ENCODE data around the gene CLDN6. TPM values are rescaled to one million over a fixed set of nuclear protein-coding genes. Genes with fewer than 3 reads are reported as not detected.

The CLDN6 gene
- total and polyA plus RNA-seq, 2 experiments from 2014 or later = 0.33 TPM; not detected in 1

- no peaks in the 10 kb centered on the region for H3F3A ChIP-seq (ENCODE audit: insufficient read depth)
- no peaks in the 10 kb centered on the region for H4K20me1 ChIP-seq (ENCODE audit: insufficient read depth)
- H3K27ac ChIP-seq = no peak overlapping the region
- H3K4me1 ChIP-seq (ENCODE audit: insufficient read depth) = no peaks in the 10 kb centered on the region
- peaks cover 45% of the 10 kb centered on the region for H3K27me3 ChIP-seq (replicated peaks; ENCODE audit: insufficient read depth)
- H3K79me2 ChIP-seq (ENCODE audit: insufficient read depth) = no peaks in the 10 kb centered on the region
- no peak for DNase-seq
- in situ Hi-C loops (cut with MboI) = no loop called here
- no peaks in the 10 kb centered on the region for H3K9me2 ChIP-seq (ENCODE audit: insufficient read depth)
- no peak overlapping the region for H3K4me3 ChIP-seq
- H3K9ac ChIP-seq = no peak overlapping the region
- no peaks in the 10 kb centered on the region for H3K36me3 ChIP-seq (ENCODE audit: low read depth)
- TF ChIP-seq EZH2 (IDR thresholded peaks at IDR 0.05; ENCODE audit: insufficient read depth, poor library complexity, severe bottlenecking) = no peak
- no peak for TF ChIP-seq EZH2phosphoT487 (IDR thresholded peaks at IDR 0.05; ENCODE audit: insufficient read depth, low read depth)
- WGBS, 2 experiments (ENCODE audit: low coverage in 1 of 2, low lambda C conversion rate in 2 of 2, missing lambda C conversion rate in 2 of 2) = 47 to 57% methylated on average over 15 to 33 of the region's 33 CpGs
- H3K4me2 ChIP-seq (ENCODE audit: unreplicated experiment) = no peak overlapping the region
- H2AFZ ChIP-seq = no peak overlapping the region
- no peaks in the 10 kb centered on the region for H3K9me3 ChIP-seq (ENCODE audit: low read depth)
Measured at GRCh38 chr16:2967721-2968161, 50.2 kb downstream of the CLDN6 start.

- no peaks in the 10 kb centered on the region for H3F3A ChIP-seq (ENCODE audit: insufficient read depth)
- no peaks in the 10 kb centered on the region for H4K20me1 ChIP-seq (ENCODE audit: insufficient read depth)
- H3K79me2 ChIP-seq (ENCODE audit: insufficient read depth) = no peaks in the 10 kb centered on the region
- no peaks in the 10 kb centered on the region for H3K9me3 ChIP-seq (ENCODE audit: low read depth)
- H3K9ac ChIP-seq = no peak overlapping the region
- H3K27ac ChIP-seq = no peak overlapping the region
- H3K4me3 ChIP-seq = no peak overlapping the region
- in situ Hi-C loops (cut with MboI) = no loop called here
- no peak overlapping the region for H2AFZ ChIP-seq
- no peak overlapping the region for H3K4me2 ChIP-seq (ENCODE audit: unreplicated experiment)
- H3K27me3 ChIP-seq (replicated peaks; ENCODE audit: insufficient read depth) = peaks cover 50% of the 10 kb centered on the region
- no peaks in the 10 kb centered on the region for H3K36me3 ChIP-seq (ENCODE audit: low read depth)
- WGBS, 2 experiments (ENCODE audit: low coverage in 1 of 2, low lambda C conversion rate in 2 of 2, missing lambda C conversion rate in 2 of 2) = 6 to 10% methylated on average over 35 to 41 of the region's 51 CpGs
- H3K9me2 ChIP-seq (ENCODE audit: insufficient read depth) = no peaks in the 10 kb centered on the region
- TF ChIP-seq EZH2phosphoT487 (IDR thresholded peaks at IDR 0.05; ENCODE audit: insufficient read depth, low read depth) (no peak), EZH2 (IDR thresholded peaks at IDR 0.05; ENCODE audit: insufficient read depth, poor library complexity, severe bottlenecking) (no peak)
- DNase-seq = no peak
- no peaks in the 10 kb centered on the region for H3K4me1 ChIP-seq (ENCODE audit: insufficient read depth)
Measured at GRCh38 chr16:2967211-2967631, 50.8 kb downstream of the CLDN6 start.

- Histone ChIP-seq H4K20me1 (ENCODE audit: insufficient read depth) (no peaks in the 10 kb centered on the region), H2AFZ (no peak overlapping the region), H3K79me2 (ENCODE audit: insufficient read depth) (no peaks in the 10 kb centered on the region), H3K9me2 (ENCODE audit: insufficient read depth) (no peaks in the 10 kb centered on the region), H3F3A (ENCODE audit: insufficient read depth) (no peaks in the 10 kb centered on the region), H3K9me3 (ENCODE audit: low read depth) (no peaks in the 10 kb centered on the region), H3K4me2 (ENCODE audit: unreplicated experiment) (no peak overlapping the region), H3K36me3 (ENCODE audit: low read depth) (no peaks in the 10 kb centered on the region), H3K9ac (no peak overlapping the region), H3K27ac (no peak overlapping the region), H3K4me1 (ENCODE audit: insufficient read depth) (no peaks in the 10 kb centered on the region), H3K27me3 (replicated peaks; ENCODE audit: insufficient read depth) (peaks cover 54% of the 10 kb centered on the region), H3K4me3 (no peak overlapping the region)
- WGBS, 2 experiments (ENCODE audit: low coverage in 1 of 2, low lambda C conversion rate in 2 of 2, missing lambda C conversion rate in 2 of 2) = 4 to 7% methylated on average over 36 to 44 of the region's 46 CpGs
- no peak for TF ChIP-seq EZH2 (IDR thresholded peaks at IDR 0.05; ENCODE audit: insufficient read depth, poor library complexity, severe bottlenecking)
- TF ChIP-seq EZH2phosphoT487 (IDR thresholded peaks at IDR 0.05; ENCODE audit: insufficient read depth, low read depth) = no peak
- DNase-seq = peak; percentile 55
- in situ Hi-C loops (cut with MboI) = no loop called here
Measured at GRCh38 chr16:2966808-2967191, 51.2 kb downstream of the CLDN6 start.

GRCh38 chr16:2966043-2966807 is 51.8 kb downstream of the CLDN6 start:
- Histone ChIP-seq H3K4me3 (no peak overlapping the region), H3K9me3 (ENCODE audit: low read depth) (no peaks in the 10 kb centered on the region), H3K4me2 (ENCODE audit: unreplicated experiment) (no peak overlapping the region), H3F3A (ENCODE audit: insufficient read depth) (no peaks in the 10 kb centered on the region), H3K36me3 (ENCODE audit: low read depth) (no peaks in the 10 kb centered on the region), H2AFZ (no peak overlapping the region), H3K27me3 (replicated peaks; ENCODE audit: insufficient read depth) (peaks cover 55% of the 10 kb centered on the region), H4K20me1 (ENCODE audit: insufficient read depth) (no peaks in the 10 kb centered on the region), H3K27ac (no peak overlapping the region), H3K79me2 (ENCODE audit: insufficient read depth) (no peaks in the 10 kb centered on the region), H3K4me1 (ENCODE audit: insufficient read depth) (no peaks in the 10 kb centered on the region), H3K9me2 (ENCODE audit: insufficient read depth) (no peaks in the 10 kb centered on the region), H3K9ac (no peak overlapping the region)
- no peak for DNase-seq
- in situ Hi-C loops (cut with MboI) = no loop called here
- TF ChIP-seq EZH2 (IDR thresholded peaks at IDR 0.05; ENCODE audit: insufficient read depth, poor library complexity, severe bottlenecking) = no peak
- no peak for TF ChIP-seq EZH2phosphoT487 (IDR thresholded peaks at IDR 0.05; ENCODE audit: insufficient read depth, low read depth)
- WGBS, 2 experiments (ENCODE audit: low coverage in 1 of 2, low lambda C conversion rate in 2 of 2, missing lambda C conversion rate in 2 of 2) = 46 to 50% methylated on average over 36 to 39 of the region's 39 CpGs

Small RNAs within 50 kb of the gene (small RNA-seq; reads per million reads assigned to genes)
- gene LINC00514 (ENCODE audit: low read depth, low replicate concordance) = not detected

Other genes with a start within 250 kb of the CLDN6 start
- 320 and 713 TPM in 2 replicates for gene ELOB, start 240.9 kb downstream of the CLDN6 start, total RNA-seq (2014; rRNA removed; shearing (Covaris generic))
- gene ELOB, start 240.9 kb downstream of the CLDN6 start, polyA plus RNA-seq (2016; fragmentation: Nextera tagmentation; extraction: Ambion mirVana) = 565 and 586 TPM in 2 replicates
- gene PRSS33, start 230.6 kb downstream of the CLDN6 start, total RNA-seq (2014; rRNA removed; shearing (Covaris generic)) = not detected in 2 replicates
- gene PRSS33, start 230.6 kb downstream of the CLDN6 start, polyA plus RNA-seq (2016; fragmentation: Nextera tagmentation; extraction: Ambion mirVana) = not detected in 2 replicates
- not detected in 2 replicates for gene PRSS41, start 219.7 kb downstream of the CLDN6 start, total RNA-seq (2014; rRNA removed; shearing (Covaris generic))
- gene PRSS41, start 219.7 kb downstream of the CLDN6 start, polyA plus RNA-seq (2016; fragmentation: Nextera tagmentation; extraction: Ambion mirVana) = not detected in 2 replicates
- not detected in 2 replicates for gene PRSS21, start 200.9 kb downstream of the CLDN6 start, total RNA-seq (2014; rRNA removed; shearing (Covaris generic))
- gene PRSS21, start 200.9 kb downstream of the CLDN6 start, polyA plus RNA-seq (2016; fragmentation: Nextera tagmentation; extraction: Ambion mirVana) = not detected in 2 replicates
- not detected in 2 replicates for gene ZG16B, start 187.9 kb downstream of the CLDN6 start, total RNA-seq (2014; rRNA removed; shearing (Covaris generic))
- not detected in 2 replicates for gene ZG16B, start 187.9 kb downstream of the CLDN6 start, polyA plus RNA-seq (2016; fragmentation: Nextera tagmentation; extraction: Ambion mirVana)
- not detected in 2 replicates for gene PRSS22, start 160.0 kb downstream of the CLDN6 start, total RNA-seq (2014; rRNA removed; shearing (Covaris generic))
- gene PRSS22, start 160.0 kb downstream of the CLDN6 start, polyA plus RNA-seq (2016; fragmentation: Nextera tagmentation; extraction: Ambion mirVana) = not detected in 2 replicates
- gene FLYWCH2, start 135.0 kb downstream of the CLDN6 start, total RNA-seq (2014; rRNA removed; shearing (Covaris generic)) = 60.3 and 112 TPM in 2 replicates
- 48.6 and 53.6 TPM in 2 replicates for gene FLYWCH2, start 135.0 kb downstream of the CLDN6 start, polyA plus RNA-seq (2016; fragmentation: Nextera tagmentation; extraction: Ambion mirVana)
- gene FLYWCH1, start 106.3 kb downstream of the CLDN6 start, total RNA-seq (2014; rRNA removed; shearing (Covaris generic)) = 43.3 and 44.7 TPM in 2 replicates
- gene FLYWCH1, start 106.3 kb downstream of the CLDN6 start, polyA plus RNA-seq (2016; fragmentation: Nextera tagmentation; extraction: Ambion mirVana) = 16.0 and 18.7 TPM in 2 replicates
- not detected in 2 replicates for gene KREMEN2, start 53.9 kb downstream of the CLDN6 start, total RNA-seq (2014; rRNA removed; shearing (Covaris generic))
- not detected in 2 replicates for gene KREMEN2, start 53.9 kb downstream of the CLDN6 start, polyA plus RNA-seq (2016; fragmentation: Nextera tagmentation; extraction: Ambion mirVana)
- 7.7 and 11.3 TPM in 2 replicates for gene PAQR4, start 48.8 kb downstream of the CLDN6 start, total RNA-seq (2014; rRNA removed; shearing (Covaris generic))
- 5.1 and 5.6 TPM in 2 replicates for gene PAQR4, start 48.8 kb downstream of the CLDN6 start, polyA plus RNA-seq (2016; fragmentation: Nextera tagmentation; extraction: Ambion mirVana)
- gene PKMYT1, start 37.7 kb downstream of the CLDN6 start, total RNA-seq (2014; rRNA removed; shearing (Covaris generic)) = 11.0 and 15.6 TPM in 2 replicates
- 21.1 TPM in 2 replicates for gene PKMYT1, start 37.7 kb downstream of the CLDN6 start, polyA plus RNA-seq (2016; fragmentation: Nextera tagmentation; extraction: Ambion mirVana)
- gene CLDN9, start 5.3 kb downstream of the CLDN6 start, total RNA-seq (2014; rRNA removed; shearing (Covaris generic)) = not detected in 2 replicates
- 0.09 TPM in 1 of 2 replicates, not detected in the other for gene CLDN9, start 5.3 kb downstream of the CLDN6 start, polyA plus RNA-seq (2016; fragmentation: Nextera tagmentation; extraction: Ambion mirVana)
- gene TNFRSF12A, start 2.2 kb upstream of the CLDN6 start, total RNA-seq (2014; rRNA removed; shearing (Covaris generic)) = 700 and 735 TPM in 2 replicates
- 864 and 895 TPM in 2 replicates for gene TNFRSF12A, start 2.2 kb upstream of the CLDN6 start, polyA plus RNA-seq (2016; fragmentation: Nextera tagmentation; extraction: Ambion mirVana)
- 5.8 and 7.2 TPM in 2 replicates for gene HCFC1R1, start 5.8 kb upstream of the CLDN6 start, total RNA-seq (2014; rRNA removed; shearing (Covaris generic))
- gene HCFC1R1, start 5.8 kb upstream of the CLDN6 start, polyA plus RNA-seq (2016; fragmentation: Nextera tagmentation; extraction: Ambion mirVana) = 53.2 and 60.4 TPM in 2 replicates
- 12.3 and 17.7 TPM in 2 replicates for gene THOC6, start 5.9 kb upstream of the CLDN6 start, total RNA-seq (2014; rRNA removed; shearing (Covaris generic))
- gene THOC6, start 5.9 kb upstream of the CLDN6 start, polyA plus RNA-seq (2016; fragmentation: Nextera tagmentation; extraction: Ambion mirVana) = 18.1 and 22.4 TPM in 2 replicates
- 0.11 TPM in 1 of 2 replicates, not detected in the other for gene BICDL2, start 18.8 kb upstream of the CLDN6 start, total RNA-seq (2014; rRNA removed; shearing (Covaris generic))
- gene BICDL2, start 18.8 kb upstream of the CLDN6 start, polyA plus RNA-seq (2016; fragmentation: Nextera tagmentation; extraction: Ambion mirVana) = 0.30 and 0.63 TPM in 2 replicates
- gene MMP25, start 28.4 kb upstream of the CLDN6 start, total RNA-seq (2014; rRNA removed; shearing (Covaris generic)) = not detected in 2 replicates
- gene MMP25, start 28.4 kb upstream of the CLDN6 start, polyA plus RNA-seq (2016; fragmentation: Nextera tagmentation; extraction: Ambion mirVana) = 0.16 and 0.23 TPM in 2 replicates
- 0.76 TPM in 1 of 2 replicates, not detected in the other for gene IL32, start 47.5 kb upstream of the CLDN6 start, total RNA-seq (2014; rRNA removed; shearing (Covaris generic))
- 0.56 and 1.0 TPM in 2 replicates for gene IL32, start 47.5 kb upstream of the CLDN6 start, polyA plus RNA-seq (2016; fragmentation: Nextera tagmentation; extraction: Ambion mirVana)
- gene ZSCAN10, start 81.1 kb upstream of the CLDN6 start, total RNA-seq (2014; rRNA removed; shearing (Covaris generic)) = not detected in 2 replicates
- gene ZSCAN10, start 81.1 kb upstream of the CLDN6 start, polyA plus RNA-seq (2016; fragmentation: Nextera tagmentation; extraction: Ambion mirVana) = 0.08 TPM in 1 of 2 replicates, not detected in the other
- gene ZNF205, start 94.4 kb upstream of the CLDN6 start, total RNA-seq (2014; rRNA removed; shearing (Covaris generic)) = 12.5 and 14.6 TPM in 2 replicates
- gene ZNF205, start 94.4 kb upstream of the CLDN6 start, polyA plus RNA-seq (2016; fragmentation: Nextera tagmentation; extraction: Ambion mirVana) = 4.2 and 4.4 TPM in 2 replicates
- gene ZNF213, start 116.8 kb upstream of the CLDN6 start, total RNA-seq (2014; rRNA removed; shearing (Covaris generic)) = 7.3 and 7.7 TPM in 2 replicates
- gene ZNF213, start 116.8 kb upstream of the CLDN6 start, polyA plus RNA-seq (2016; fragmentation: Nextera tagmentation; extraction: Ambion mirVana) = 5.3 and 5.4 TPM in 2 replicates
- 5.3 TPM in 1 of 2 replicates, not detected in the other for gene OR1F1, start 170.0 kb upstream of the CLDN6 start, total RNA-seq (2014; rRNA removed; shearing (Covaris generic))
- not detected in 2 replicates for gene OR1F1, start 170.0 kb upstream of the CLDN6 start, polyA plus RNA-seq (2016; fragmentation: Nextera tagmentation; extraction: Ambion mirVana)
- 6.2 and 10.3 TPM in 2 replicates for gene ZNF200, start 217.0 kb upstream of the CLDN6 start, total RNA-seq (2014; rRNA removed; shearing (Covaris generic))
- 7.0 and 7.8 TPM in 2 replicates for gene ZNF200, start 217.0 kb upstream of the CLDN6 start, polyA plus RNA-seq (2016; fragmentation: Nextera tagmentation; extraction: Ambion mirVana)
- gene MEFV, start 238.4 kb upstream of the CLDN6 start, total RNA-seq (2014; rRNA removed; shearing (Covaris generic)) = not detected in 2 replicates
- gene MEFV, start 238.4 kb upstream of the CLDN6 start, polyA plus RNA-seq (2016; fragmentation: Nextera tagmentation; extraction: Ambion mirVana) = not detected in 2 replicates